ENCODE results near the gene ZNF143. TPM values are rescaled to one million over a fixed set of nuclear protein-coding genes. Genes with fewer than 3 reads are reported as not detected.
A peak's percentile ranks its signal among the peaks of the same experiment; 100 is the strongest.
"Not testable (repeated sequence)": the region's sequence is repeated elsewhere in the genome, so short reads cannot be mapped to it uniquely, and the experiment has no call there.

Gene ZNF143
- total RNA-seq, 3 donors from 2014 or later: 26.5 to 35.2 (median 29.7) TPM

DNA sequence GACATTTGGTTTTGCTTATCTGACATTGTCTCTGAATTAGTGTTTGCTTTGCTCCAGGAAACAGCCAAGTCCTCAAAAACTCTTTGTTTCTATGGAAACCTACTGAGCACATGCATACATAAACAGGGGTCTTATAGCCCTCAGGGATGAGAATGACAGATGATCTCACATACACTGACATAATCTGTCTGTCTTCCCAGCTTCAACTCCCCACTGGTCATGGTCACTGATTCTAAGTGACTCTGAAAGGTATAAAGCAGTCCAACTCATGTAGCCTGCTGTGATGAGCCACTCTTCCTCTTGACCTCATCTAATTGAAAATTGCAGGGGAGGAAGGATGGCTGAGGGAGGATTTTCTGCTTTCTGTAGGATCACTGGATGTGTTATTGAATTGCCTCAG, 12.6 kb downstream of the ZNF143 start:
- H3K36me3 Mint-ChIP-seq (ENCODE audit: insufficient read depth): peaks cover 24% of the 10 kb centered on the region
- no peak overlapping the region for H3K4me3 Mint-ChIP-seq
- H3K9me3 Mint-ChIP-seq: no peaks in the 10 kb centered on the region
- ATAC-seq (no peak), DNase-seq (no peak)
- H3K4me1 Mint-ChIP-seq (ENCODE audit: low read depth): peaks cover 4% of the 10 kb centered on the region
- no peaks in the 10 kb centered on the region for H3K27me3 Mint-ChIP-seq (ENCODE audit: low read depth)

DNA sequence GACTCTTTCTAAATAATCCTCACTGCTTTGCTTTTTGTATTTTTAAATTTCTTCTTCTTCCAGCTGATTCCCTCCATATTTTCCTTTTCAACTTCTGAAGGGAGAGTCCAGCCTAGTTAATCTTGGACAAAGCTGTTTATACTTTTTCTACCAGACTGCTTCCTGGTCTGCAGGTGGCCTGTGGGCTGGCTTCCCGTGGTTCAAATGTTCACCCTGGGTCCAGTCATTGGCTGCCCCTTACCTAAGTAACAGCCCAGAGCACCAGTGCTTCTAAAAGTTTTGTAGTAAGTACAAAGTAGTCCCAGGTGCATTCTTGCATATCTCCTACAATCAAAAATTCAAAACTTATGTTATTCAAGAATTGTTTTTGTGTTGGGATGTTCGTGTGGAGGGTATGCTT, 19.1 kb downstream of the ZNF143 start:
- no peaks in the 10 kb centered on the region for H3K27me3 Mint-ChIP-seq (ENCODE audit: low read depth)
- no peak overlapping the region for H3K4me3 Mint-ChIP-seq
- H3K9me3 Mint-ChIP-seq: no peaks in the 10 kb centered on the region
- peaks cover 16% of the 10 kb centered on the region for H3K36me3 Mint-ChIP-seq (ENCODE audit: insufficient read depth)
- no peak for ATAC-seq
- H3K4me1 Mint-ChIP-seq (ENCODE audit: low read depth): no peaks in the 10 kb centered on the region
- DNase-seq: no peak

DNA sequence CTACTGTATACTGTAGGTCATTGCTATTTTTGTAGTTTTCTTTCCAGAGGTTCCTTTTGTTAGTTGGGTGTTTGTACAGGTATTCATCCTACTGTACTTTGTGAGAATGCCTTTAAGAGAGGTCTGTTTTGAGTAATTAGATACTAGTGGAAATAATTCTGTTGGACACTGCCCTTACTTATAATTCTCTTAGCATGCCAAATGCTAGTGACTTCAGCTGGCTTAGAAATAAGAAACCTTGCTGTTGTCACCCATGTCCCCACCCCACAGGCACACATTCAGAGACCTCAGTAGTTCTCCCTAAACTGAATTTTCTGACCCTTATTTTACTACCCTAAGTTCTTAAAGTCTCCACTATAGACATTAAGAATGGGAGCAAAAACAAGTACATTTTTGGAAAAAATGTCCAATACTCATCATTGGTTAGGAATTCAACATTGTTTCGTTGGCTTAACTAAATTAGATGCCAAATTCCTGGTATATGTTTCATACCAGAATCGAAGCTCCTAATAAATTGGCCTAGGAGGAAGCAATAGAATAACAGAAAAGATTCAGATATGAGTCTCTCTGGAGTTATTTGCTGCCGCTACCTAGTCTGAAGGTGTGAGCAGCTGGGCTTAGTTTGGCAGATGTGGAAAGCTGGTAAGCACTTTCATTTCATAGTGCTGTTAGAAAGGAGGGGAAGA, 28.4 kb downstream of the ZNF143 start:
- Mint-ChIP-seq H3K9me3 (no peaks in the 10 kb centered on the region), H3K4me3 (no peak overlapping the region), H3K36me3 (ENCODE audit: insufficient read depth) (peaks cover 27% of the 10 kb centered on the region), H3K27me3 (ENCODE audit: low read depth) (no peaks in the 10 kb centered on the region), H3K4me1 (ENCODE audit: low read depth) (no peaks in the 10 kb centered on the region)
- ATAC-seq (no peak), DNase-seq (no peak)

DNA sequence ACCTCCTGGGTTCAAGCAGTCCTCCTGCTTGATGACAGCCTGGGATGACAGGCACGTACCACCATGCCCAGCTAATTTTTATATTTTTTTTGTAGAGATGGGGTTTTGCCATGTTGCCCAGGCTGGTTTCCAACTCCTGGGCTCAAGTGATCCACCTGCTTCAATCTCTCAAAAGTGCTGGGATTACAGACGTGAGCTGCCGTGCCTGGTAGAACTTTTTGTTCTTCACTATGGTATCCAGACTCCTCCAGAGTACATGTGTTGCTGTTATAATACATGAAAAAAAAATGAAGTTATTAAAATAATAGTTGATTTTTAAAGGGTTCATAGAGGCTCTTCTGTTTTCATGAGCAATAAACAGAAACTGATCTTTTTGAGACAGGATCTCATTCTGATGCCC, 29.6 kb downstream of the ZNF143 start:
- ATAC-seq: no peak
- Mint-ChIP-seq H3K36me3 (ENCODE audit: insufficient read depth) (peaks cover 24% of the 10 kb centered on the region), H3K4me1 (ENCODE audit: low read depth) (no peaks in the 10 kb centered on the region), H3K9me3 (no peaks in the 10 kb centered on the region), H3K4me3 (no peak overlapping the region), H3K27me3 (ENCODE audit: low read depth) (no peaks in the 10 kb centered on the region)
- DNase-seq: no peak

DNA sequence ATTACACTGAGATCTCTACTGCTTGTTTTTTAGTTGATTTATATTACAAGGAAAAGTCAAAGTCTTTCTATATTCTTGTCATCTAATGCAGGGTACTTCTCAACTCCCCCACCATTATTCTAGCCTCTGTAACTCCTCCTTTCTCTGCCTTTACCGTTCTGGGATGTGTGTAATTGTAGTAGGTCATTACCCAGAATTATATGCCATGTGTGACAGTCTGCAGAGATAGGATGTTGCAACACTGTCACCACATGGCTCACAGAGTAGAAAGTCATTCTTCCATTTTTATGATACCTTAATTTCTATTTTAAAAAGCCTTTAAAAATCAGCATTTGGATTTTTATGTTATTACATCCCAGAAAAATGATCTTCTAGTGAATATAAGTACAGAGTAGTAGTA, 32.7 kb downstream of the ZNF143 start:
- H3K4me1 Mint-ChIP-seq (ENCODE audit: low read depth): no peaks in the 10 kb centered on the region
- H3K9me3 Mint-ChIP-seq: no peaks in the 10 kb centered on the region
- DNase-seq (no peak), ATAC-seq (no peak)
- H3K27me3 Mint-ChIP-seq (ENCODE audit: low read depth): no peaks in the 10 kb centered on the region
- H3K4me3 Mint-ChIP-seq: no peak overlapping the region
- H3K36me3 Mint-ChIP-seq (ENCODE audit: insufficient read depth): peaks cover 30% of the 10 kb centered on the region

DNA sequence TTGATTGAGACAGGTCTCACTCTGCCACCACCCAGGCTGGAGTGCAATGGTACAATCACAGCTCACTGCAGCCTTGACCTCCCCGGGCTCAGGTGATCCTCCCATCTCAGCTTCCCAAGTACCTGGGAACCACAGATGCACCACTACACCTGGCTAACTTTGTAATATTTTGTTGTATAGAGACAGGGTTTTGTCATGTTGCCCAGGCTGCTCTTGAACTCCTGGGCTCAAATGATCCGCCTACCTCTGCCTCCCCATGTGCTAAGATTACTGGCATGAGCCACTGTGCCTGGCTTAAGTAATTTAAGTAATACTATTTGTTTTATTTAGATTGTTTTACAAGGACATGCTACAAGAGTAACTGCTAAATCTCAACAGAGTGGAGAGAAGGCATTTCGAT, 33.5 kb downstream of the ZNF143 start:
- no peak for ATAC-seq
- Mint-ChIP-seq H3K9me3 (no peaks in the 10 kb centered on the region), H3K27me3 (ENCODE audit: low read depth) (no peaks in the 10 kb centered on the region), H3K4me1 (ENCODE audit: low read depth) (no peaks in the 10 kb centered on the region), H3K36me3 (ENCODE audit: insufficient read depth) (peaks cover 33% of the 10 kb centered on the region), H3K4me3 (no peak overlapping the region)
- no peak for DNase-seq

DNA sequence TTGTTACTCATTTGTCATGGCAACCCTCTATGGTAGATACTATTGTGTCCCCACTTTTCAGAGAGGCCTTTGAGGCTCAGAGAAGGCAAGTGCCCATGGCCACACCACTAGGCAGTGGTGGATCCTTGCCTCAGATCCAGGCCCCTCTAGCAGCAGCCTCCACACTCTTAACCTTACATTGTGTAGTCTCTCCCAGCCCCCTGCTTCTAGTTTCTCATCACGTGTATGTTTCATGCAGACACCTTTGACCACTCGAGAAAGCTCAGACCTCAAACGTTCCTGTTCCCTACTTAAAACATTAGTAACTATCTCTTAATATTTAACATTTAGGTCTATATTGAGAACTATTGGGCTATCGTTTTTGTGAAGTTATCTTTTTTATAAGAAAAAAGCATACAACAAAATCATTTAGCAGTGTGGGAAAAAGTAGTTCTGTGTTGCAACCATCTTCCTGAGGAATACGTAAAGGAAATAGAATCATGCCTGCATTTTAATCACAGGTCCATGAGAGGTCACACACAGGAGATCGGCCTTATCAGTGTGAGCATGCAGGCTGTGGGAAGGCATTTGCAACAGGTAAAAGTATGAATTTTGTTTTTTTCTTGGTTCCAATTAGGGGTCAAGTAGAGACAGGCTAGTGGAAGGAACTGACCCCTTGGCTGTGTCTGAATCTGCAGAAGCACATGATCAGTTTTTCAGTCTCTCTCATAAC, 35.1 kb downstream of the ZNF143 start:
- H3K4me3 Mint-ChIP-seq: no peak overlapping the region
- H3K27me3 Mint-ChIP-seq (ENCODE audit: low read depth): no peaks in the 10 kb centered on the region
- no peaks in the 10 kb centered on the region for H3K9me3 Mint-ChIP-seq
- no peak for DNase-seq
- ATAC-seq: no peak
- peaks cover 33% of the 10 kb centered on the region for H3K36me3 Mint-ChIP-seq (ENCODE audit: insufficient read depth)
- H3K4me1 Mint-ChIP-seq (ENCODE audit: low read depth): no peaks in the 10 kb centered on the region

DNA sequence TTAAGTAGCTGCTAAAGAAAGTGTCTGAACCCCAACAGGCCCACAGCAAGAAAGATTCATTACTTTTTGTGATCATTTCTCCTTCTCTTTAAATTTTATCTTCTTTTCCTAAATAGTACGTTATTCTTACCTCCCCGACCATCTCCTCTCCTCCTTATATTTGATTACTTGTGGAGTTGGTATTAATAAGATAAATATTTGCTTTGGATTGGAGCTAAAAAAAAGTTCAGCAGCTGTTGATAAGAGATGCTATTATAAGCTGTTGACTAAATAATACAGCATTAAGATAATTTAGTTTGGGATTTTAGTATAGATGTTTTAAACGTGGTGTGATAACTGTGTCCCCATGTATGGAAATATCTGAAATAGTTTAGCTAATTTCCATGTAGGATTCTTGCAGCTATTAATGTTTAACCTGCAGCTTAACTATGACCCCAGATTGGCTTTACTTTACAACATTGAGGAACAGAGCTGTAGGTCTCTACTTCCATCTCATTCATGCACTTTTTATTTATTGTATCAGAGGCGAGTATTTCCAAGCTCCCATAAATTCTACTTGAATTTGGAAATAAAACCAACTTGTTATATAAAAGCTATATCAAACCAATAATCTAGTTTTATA, 37.8 kb downstream of the ZNF143 start:
- no peak for ATAC-seq
- H3K4me3 Mint-ChIP-seq: no peak overlapping the region
- H3K27me3 Mint-ChIP-seq (ENCODE audit: low read depth): no peaks in the 10 kb centered on the region
- DNase-seq: no peak
- H3K9me3 Mint-ChIP-seq: no peaks in the 10 kb centered on the region
- H3K4me1 Mint-ChIP-seq (ENCODE audit: low read depth): no peaks in the 10 kb centered on the region
- H3K36me3 Mint-ChIP-seq (ENCODE audit: insufficient read depth): peaks cover 38% of the 10 kb centered on the region

DNA sequence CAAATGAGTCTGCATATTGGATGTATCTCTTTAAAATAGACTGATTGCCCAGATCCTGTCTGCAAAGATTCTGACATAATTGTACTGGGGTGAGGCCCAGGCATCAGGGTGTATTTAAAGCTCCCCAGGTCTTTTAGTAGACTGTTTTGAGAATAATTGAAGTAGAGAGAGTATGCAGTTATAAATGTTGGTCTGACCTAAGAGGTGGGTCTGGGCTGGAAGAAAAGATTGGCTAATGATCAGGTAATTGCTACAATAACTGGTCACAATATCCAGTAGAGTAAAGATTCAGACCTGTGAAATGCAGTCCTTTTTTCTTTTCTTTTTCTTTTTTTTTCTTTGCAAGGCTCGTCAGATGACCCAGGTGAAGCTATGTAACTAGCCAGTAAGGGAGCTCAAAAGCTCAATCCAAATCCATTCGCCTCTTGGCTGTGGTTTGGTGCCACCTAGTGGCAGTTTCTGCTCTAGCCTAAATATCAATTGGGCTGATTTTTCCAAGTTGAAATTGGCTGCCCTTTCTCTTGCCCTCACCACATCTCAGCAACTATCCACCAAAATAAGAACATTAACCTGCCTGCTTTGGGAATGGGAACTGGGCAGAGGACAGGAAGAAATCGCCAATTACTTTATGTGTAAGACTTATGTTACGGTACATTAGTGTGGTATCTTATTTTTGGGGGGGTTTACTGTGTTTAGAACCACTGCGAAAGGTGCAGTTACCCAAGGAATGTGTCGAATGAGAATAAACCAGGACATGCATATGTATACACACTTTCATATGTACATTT, 45.9 kb downstream of the ZNF143 start:
- H3K9me3 Mint-ChIP-seq: no peaks in the 10 kb centered on the region
- no peak overlapping the region for H3K4me3 Mint-ChIP-seq
- peaks cover 7% of the 10 kb centered on the region for H3K4me1 Mint-ChIP-seq (ENCODE audit: low read depth)

DNA sequence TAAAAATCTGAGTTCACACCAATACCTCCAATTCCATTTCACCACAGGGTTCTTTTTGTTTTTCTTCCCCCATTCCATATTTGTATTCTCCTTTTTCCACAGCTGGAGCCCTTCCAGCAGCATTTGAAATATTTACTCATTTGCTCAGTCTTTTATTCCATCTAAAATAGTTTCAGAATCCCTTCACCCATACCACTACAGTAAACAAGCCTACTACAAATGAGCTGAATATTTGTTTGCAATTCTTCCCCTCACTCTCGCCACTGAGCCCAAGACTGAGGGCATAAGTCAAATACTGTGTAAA, 46.4 kb downstream of the ZNF143 start:
- ATAC-seq (no peak), DNase-seq (no peak)
- Mint-ChIP-seq H3K9me3 (no peaks in the 10 kb centered on the region), H3K4me1 (ENCODE audit: low read depth) (peaks cover 7% of the 10 kb centered on the region), H3K27me3 (ENCODE audit: low read depth) (no peaks in the 10 kb centered on the region), H3K36me3 (ENCODE audit: insufficient read depth) (peaks cover 23% of the 10 kb centered on the region), H3K4me3 (no peak overlapping the region)

More for the DNA sequence above, 45.9 kb downstream of the ZNF143 start:
- ATAC-seq: peak; percentile 73 to 76
- peaks cover 22% of the 10 kb centered on the region for H3K36me3 Mint-ChIP-seq (ENCODE audit: insufficient read depth)
- peak; percentile 72 for DNase-seq
- no peaks in the 10 kb centered on the region for H3K27me3 Mint-ChIP-seq (ENCODE audit: low read depth)

DNA sequence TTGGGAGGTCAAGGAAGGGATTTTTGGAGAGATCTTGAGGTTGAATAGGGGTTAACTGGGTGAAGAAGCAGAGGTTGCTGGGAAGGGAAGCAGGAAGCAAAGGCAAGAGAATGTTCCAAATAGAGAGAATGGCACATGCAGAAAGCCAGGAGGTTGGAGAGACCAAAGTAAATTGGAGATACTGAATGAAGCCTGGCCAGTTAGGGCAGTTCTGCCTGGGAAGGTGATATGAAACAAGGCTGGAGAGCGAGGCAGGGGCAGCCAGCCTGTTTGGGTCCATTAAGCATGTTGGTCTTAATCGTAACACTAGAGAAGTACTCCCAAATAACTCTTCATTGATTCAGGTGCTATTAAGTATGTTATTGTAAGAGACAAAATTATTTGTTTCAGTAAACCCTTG, 48.2 kb downstream of the ZNF143 start:
- ATAC-seq (no peak), DNase-seq (no peak)
- H3K36me3 Mint-ChIP-seq (ENCODE audit: insufficient read depth): peaks cover 33% of the 10 kb centered on the region
- peaks cover 7% of the 10 kb centered on the region for H3K4me1 Mint-ChIP-seq (ENCODE audit: low read depth)
- H3K27me3 Mint-ChIP-seq (ENCODE audit: low read depth): no peaks in the 10 kb centered on the region
- H3K9me3 Mint-ChIP-seq: no peaks in the 10 kb centered on the region
- no peak overlapping the region for H3K4me3 Mint-ChIP-seq

DNA sequence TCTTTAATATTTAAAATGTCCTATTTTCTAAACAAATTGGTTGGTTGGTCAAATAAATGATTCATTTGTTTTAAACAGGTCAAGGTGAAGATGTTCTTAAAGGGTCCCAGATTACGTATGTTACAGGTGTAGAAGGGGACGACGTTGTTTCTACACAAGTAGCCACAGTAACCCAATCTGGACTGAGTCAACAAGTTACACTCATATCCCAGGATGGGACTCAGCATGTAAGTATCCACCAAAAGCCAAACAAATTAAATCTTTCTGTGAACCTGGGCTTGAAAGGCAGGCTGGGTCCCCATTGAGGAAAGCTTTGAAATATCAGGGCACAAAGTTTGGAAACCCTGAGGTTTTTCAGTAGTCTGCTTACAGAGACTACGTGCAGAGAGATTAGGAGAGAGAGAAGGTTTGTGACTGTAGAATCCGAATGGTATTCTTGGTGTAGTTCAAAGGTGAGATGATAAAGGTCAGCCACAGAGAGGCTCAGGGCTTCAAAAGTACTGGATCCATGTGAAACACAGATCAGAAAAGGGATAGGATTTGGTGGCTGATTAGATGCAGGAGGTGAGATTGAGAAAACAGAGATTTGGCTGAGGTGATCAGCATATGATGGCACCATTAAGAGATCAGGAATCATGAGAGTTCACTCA, 51.7 kb downstream of the ZNF143 start:
- no peak for ATAC-seq
- no peak overlapping the region for H3K4me3 Mint-ChIP-seq
- H3K36me3 Mint-ChIP-seq (ENCODE audit: insufficient read depth): peaks cover 51% of the 10 kb centered on the region
- peaks cover 4% of the 10 kb centered on the region for H3K4me1 Mint-ChIP-seq (ENCODE audit: low read depth)
- no peaks in the 10 kb centered on the region for H3K27me3 Mint-ChIP-seq (ENCODE audit: low read depth)
- no peak for DNase-seq
- H3K9me3 Mint-ChIP-seq: no peaks in the 10 kb centered on the region

DNA sequence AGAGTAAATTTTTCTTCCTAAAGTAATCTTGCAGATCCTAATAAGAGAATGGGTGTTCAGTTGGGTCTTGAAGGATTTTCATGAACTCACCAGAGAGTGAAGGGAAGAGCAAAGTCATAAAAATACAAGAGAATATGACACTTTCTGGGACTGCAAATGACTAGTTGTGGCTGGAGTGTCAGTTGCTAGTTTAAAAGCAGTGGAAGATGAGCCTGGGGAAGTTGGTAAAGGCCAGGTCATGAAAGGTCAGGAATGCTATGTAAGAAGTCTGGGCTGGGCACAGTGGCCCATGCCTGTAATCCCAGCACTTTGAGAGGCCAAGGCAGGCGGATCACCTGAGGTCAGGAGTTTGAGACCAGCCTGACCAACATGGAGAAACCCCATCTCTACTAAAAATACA, 53.8 kb downstream of the ZNF143 start:
- H3K4me1 Mint-ChIP-seq (ENCODE audit: low read depth); H3K4me3 Mint-ChIP-seq; DNase-seq; H3K9me3 Mint-ChIP-seq; ATAC-seq; H3K27me3 Mint-ChIP-seq (ENCODE audit: low read depth): not testable (repeated sequence)
- H3K36me3 Mint-ChIP-seq (ENCODE audit: insufficient read depth): peaks cover 43% of the 10 kb centered on the region

DNA sequence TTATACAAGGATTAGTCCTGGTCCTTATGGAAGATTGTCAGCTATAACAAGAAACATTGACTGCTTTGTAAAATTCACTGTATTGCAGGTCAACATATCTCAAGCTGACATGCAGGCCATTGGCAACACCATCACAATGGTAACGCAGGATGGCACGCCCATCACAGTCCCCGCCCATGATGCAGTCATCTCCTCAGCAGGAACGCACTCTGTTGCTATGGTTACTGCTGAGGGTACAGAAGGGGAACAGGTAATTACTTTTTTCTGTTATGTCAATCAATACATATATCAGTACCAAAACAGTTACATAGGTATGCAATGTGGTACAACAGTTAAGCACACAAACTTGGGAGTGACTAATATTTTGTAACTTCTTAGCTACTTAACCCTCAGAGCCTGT, 55.3 kb downstream of the ZNF143 start:
- ATAC-seq: no peak
- Mint-ChIP-seq H3K36me3 (ENCODE audit: insufficient read depth) (peaks cover 37% of the 10 kb centered on the region), H3K4me3 (no peak overlapping the region), H3K4me1 (ENCODE audit: low read depth) (no peaks in the 10 kb centered on the region), H3K27me3 (ENCODE audit: low read depth) (no peaks in the 10 kb centered on the region), H3K9me3 (no peaks in the 10 kb centered on the region)
- no peak for DNase-seq
